ENCODE data around the gene EHD2. TPM values are rescaled to one million over a fixed set of nuclear protein-coding genes. Genes with fewer than 3 reads are reported as not detected.

Gene EHD2
- total and polyA plus RNA-seq, 9 donors = 28.0 to 162 (median 102) TPM

GRCh38 chr19:47693903-47694302 is 19.3 kb upstream of the EHD2 start:
- Histone ChIP-seq H3K9me3 (no peaks in the 10 kb centered on the region), H3K4me1 (ENCODE audit: insufficient read depth) (no peaks in the 10 kb centered on the region), H3K27me3 (no peaks in the 10 kb centered on the region), H3K27ac (no peak overlapping the region), H3K36me3 (no peaks in the 10 kb centered on the region), H3K4me3 (no peak overlapping the region)
- TF ChIP-seq EP300 (IDR thresholded peaks at IDR 0.05) = no peak
- no peak for TF ChIP-seq POLR2A (IDR thresholded peaks at IDR 0.05)
- TF ChIP-seq CTCF (IDR thresholded peaks at IDR 0.05) = no peak
- intact Hi-C loops (cut with DNase I) = loop anchor here in 3 of 4 donors (10.0 kb wide), 3 partner anchors 101 to 179 kb away; partner anchors contain the start of gene NAPA (in 1 of the 3)
- no peak for DNase-seq
- WGBS, 3 donors = 74 to 91% (median 80%) methylated on average over 7 to 14 of the region's 14 CpGs

GRCh38 chr19:47694466-47695273 is 18.6 kb upstream of the EHD2 start:
- Histone ChIP-seq H3K9me3 (no peaks in the 10 kb centered on the region), H3K36me3 (no peaks in the 10 kb centered on the region), H3K4me1 (ENCODE audit: insufficient read depth) (no peaks in the 10 kb centered on the region), H3K4me3 (no peak overlapping the region), H3K27me3 (no peaks in the 10 kb centered on the region), H3K27ac (no peak overlapping the region)
- intact Hi-C loops (cut with DNase I) = loop anchor here (5.0 to 10.0 kb wide), 4 partner anchors 100 to 257 kb away; partner anchors contain the start of gene NAPA (in 1 of the 4)
- WGBS, 3 donors = 84 to 89% (median 85%) methylated on average over 24 to 28 of the region's 28 CpGs
- TF ChIP-seq CTCF (IDR thresholded peaks at IDR 0.05) (no peak), EP300 (IDR thresholded peaks at IDR 0.05) (no peak), POLR2A (IDR thresholded peaks at IDR 0.05) (no peak)
- DNase-seq = no peak

- Histone ChIP-seq H3K36me3 (no peaks in the 10 kb centered on the region), H3K4me3 (no peak overlapping the region), H3K27me3 (no peaks in the 10 kb centered on the region), H3K27ac (no peak overlapping the region), H3K4me1 (ENCODE audit: insufficient read depth) (no peaks in the 10 kb centered on the region), H3K9me3 (no peaks in the 10 kb centered on the region)
- no peak for DNase-seq
- intact Hi-C loops (cut with DNase I) = loop anchor here (5.0 to 10.0 kb wide), 4 partner anchors 99 to 258 kb away; partner anchors contain the start of gene NAPA (in 1 of the 4)
- TF ChIP-seq CTCF (IDR thresholded peaks at IDR 0.05) = no peak
- TF ChIP-seq POLR2A (IDR thresholded peaks at IDR 0.05) = no peak
- TF ChIP-seq EP300 (IDR thresholded peaks at IDR 0.05) = no peak
- 82 to 84% (median 83%) methylated on average over 26 of the region's 26 CpGs for WGBS, 3 donors
Observed at GRCh38 chr19:47695533-47696262, 17.5 kb upstream of the EHD2 start.

GRCh38 chr19:47696635-47697034 is 16.6 kb upstream of the EHD2 start:
- TF ChIP-seq CTCF (IDR thresholded peaks at IDR 0.05) (no peak), EP300 (IDR thresholded peaks at IDR 0.05) (no peak), POLR2A (IDR thresholded peaks at IDR 0.05) (no peak)

More at GRCh38 chr19:47696635-47697034, 16.6 kb upstream of the EHD2 start:
- WGBS, 3 donors = 81 to 84% (median 84%) methylated on average over 8 of the region's 8 CpGs
- no peak overlapping the region for H3K27ac ChIP-seq
- no peaks in the 10 kb centered on the region for H3K36me3 ChIP-seq
- H3K9me3 ChIP-seq = no peaks in the 10 kb centered on the region
- H3K4me3 ChIP-seq = no peak overlapping the region
- H3K4me1 ChIP-seq (ENCODE audit: insufficient read depth) = no peaks in the 10 kb centered on the region
- intact Hi-C loops (cut with DNase I) = loop anchor here (5.0 to 10.0 kb wide), 4 partner anchors 98 to 259 kb away; partner anchors contain the start of gene NAPA (in 1 of the 4)
- no peak for DNase-seq
- no peaks in the 10 kb centered on the region for H3K27me3 ChIP-seq

Data from ovary (tissue), 9 donors.